Cardiac muscle cell (in vitro differentiated cells and primary cell): ENCODE measurements around the gene SGO1. TPM values are rescaled to one million over a fixed set of nuclear protein-coding genes. Genes with fewer than 3 reads are reported as not detected.

Experiments
- DNase-seq, 2 donors: peaks; one replicate each; pipeline versions ENCODE4 v3.0.0 to v3.0.0-alpha.2; 2010 to 2017; ENCODE audit warnings: low read depth in 1 of 2, low spot score in 1 of 2
- H3K27ac ChIP-seq: fragments of 200-600 bp; sonication (generic); 2 replicates; pipeline ENCODE4 v1.5.1; 2016
- H3K27me3 ChIP-seq: fragments of 200-600 bp; sonication (generic); 2 replicates; pipeline ENCODE4 v1.6.0; 2016; ENCODE audit warnings: control low read depth
- H3K36me3 ChIP-seq: fragments of 200-600 bp; sonication (generic); 2 replicates; pipeline ENCODE4 v1.5.1; 2016; ENCODE audit warnings: control low read depth
- H3K4me1 ChIP-seq: fragments of 200-600 bp; sonication (generic); 2 replicates; pipeline ENCODE4 v1.8.1; 2017; ENCODE audit warnings: low read depth, mild to moderate bottlenecking, mixed run types
- H3K4me3 ChIP-seq: fragments of 200-600 bp; sonication (generic); 2 replicates; pipeline ENCODE4 v1.5.1; 2016; ENCODE audit warnings: mild to moderate bottlenecking
- H3K9me3 ChIP-seq: fragments of 200-600 bp; sonication (generic); 2 replicates; pipeline ENCODE4 v1.5.1; 2017; ENCODE audit warnings: low read depth, mild to moderate bottlenecking, control low read depth
- CTCF ChIP-seq: IDR thresholded peaks from 2 replicates; pipeline ENCODE4 v1.5.1; 2012; ENCODE audit warnings: low read depth, mild to moderate bottlenecking, low read length
- polyA plus RNA-seq: library from polyadenylated mRNA; unstranded; fragments of >200 nt; fragmentation: Nextera tagmentation; extraction: Ambion mirVana; gene quantifications from 2 replicates; pipeline ENCODE4 v1.2.1, GENCODE V29; 2016
- total RNA-seq: library from RNA; depleted of rRNA; stranded (reverse); fragments of >200 nt; gene quantifications from 2 replicates; pipeline ENCODE4 v1.2.3, GENCODE V29; 2016

Gene SGO1
- total and polyA plus RNA-seq, 2 experiments from 2014 or later, result 10.1 to 11.4 TPM

DNA sequence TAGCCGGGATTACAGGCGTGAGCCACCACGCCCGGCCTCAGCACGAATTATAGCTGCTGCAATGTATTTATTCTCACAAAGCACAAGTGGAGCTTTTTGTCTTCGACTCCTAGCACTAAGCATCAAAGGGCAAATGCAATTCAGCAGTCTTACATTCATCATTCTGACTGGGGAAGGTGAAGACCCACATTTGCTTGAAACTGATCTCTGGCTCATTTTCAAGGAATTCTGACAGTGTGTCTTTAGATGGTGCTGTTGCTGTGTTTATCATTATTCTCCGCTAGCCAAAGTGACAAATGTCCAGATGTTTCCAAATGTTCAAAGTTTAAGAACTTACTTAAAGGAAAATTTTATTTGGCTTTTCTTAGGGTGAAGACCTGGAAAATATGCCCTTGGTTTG, 55.9 kb downstream of the SGO1 start:
- no peak overlapping the region for H3K27ac ChIP-seq
- no peak for TF ChIP-seq CTCF
- no peak overlapping the region for H3K4me3 ChIP-seq
- no peaks in the 10 kb centered on the region for H3K4me1 ChIP-seq
- no peak for DNase-seq
- H3K9me3 ChIP-seq, result no peaks in the 10 kb centered on the region
- no peaks in the 10 kb centered on the region for H3K27me3 ChIP-seq
- peaks cover 11% of the 10 kb centered on the region for H3K36me3 ChIP-seq

DNA sequence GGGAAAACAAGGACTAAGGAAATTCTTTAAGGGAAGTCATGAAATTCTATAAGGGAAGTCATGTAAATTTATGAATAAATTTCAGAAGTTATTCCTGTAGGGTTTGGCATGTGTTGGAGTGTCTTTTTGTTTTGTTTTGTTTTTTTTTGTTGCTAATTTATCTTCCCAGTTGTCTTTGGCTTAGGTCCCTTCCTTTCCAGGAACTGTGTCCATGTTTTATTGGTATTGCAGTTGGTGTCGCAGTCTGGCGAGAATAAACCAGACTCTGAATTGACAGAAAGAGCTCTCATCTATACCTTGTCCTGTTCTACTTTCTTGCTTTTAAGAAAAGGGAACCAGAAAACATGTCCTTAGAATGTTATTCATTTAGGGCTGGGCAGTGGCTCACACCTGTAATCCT, 57.6 kb downstream of the SGO1 start:
- no peak for TF ChIP-seq CTCF
- Histone ChIP-seq H3K27ac (no peak overlapping the region), H3K36me3 (peaks cover 15% of the 10 kb centered on the region), H3K4me3 (no peak overlapping the region), H3K27me3 (no peaks in the 10 kb centered on the region), H3K4me1 (no peaks in the 10 kb centered on the region), H3K9me3 (no peaks in the 10 kb centered on the region)
- DNase-seq, result no peak

GRCh38 chr3:20125897-20126296, 60.1 kb downstream of the SGO1 start:
- no peak overlapping the region for H3K4me3 ChIP-seq
- no peaks in the 10 kb centered on the region for H3K4me1 ChIP-seq
- no peak for TF ChIP-seq CTCF
- peaks cover 15% of the 10 kb centered on the region for H3K36me3 ChIP-seq
- DNase-seq, result no peak
- H3K9me3 ChIP-seq, result no peaks in the 10 kb centered on the region
- H3K27me3 ChIP-seq, result no peaks in the 10 kb centered on the region
- no peak overlapping the region for H3K27ac ChIP-seq

- H3K9me3 ChIP-seq, result no peaks in the 10 kb centered on the region
- H3K36me3 ChIP-seq, result peaks cover 15% of the 10 kb centered on the region
- H3K4me1 ChIP-seq, result no peaks in the 10 kb centered on the region
- no peak for TF ChIP-seq CTCF
- H3K4me3 ChIP-seq, result no peak overlapping the region
- no peak overlapping the region for H3K27ac ChIP-seq
- DNase-seq, result no peak
- no peaks in the 10 kb centered on the region for H3K27me3 ChIP-seq
Observed at GRCh38 chr3:20125289-20125688, 60.7 kb downstream of the SGO1 start.

DNA sequence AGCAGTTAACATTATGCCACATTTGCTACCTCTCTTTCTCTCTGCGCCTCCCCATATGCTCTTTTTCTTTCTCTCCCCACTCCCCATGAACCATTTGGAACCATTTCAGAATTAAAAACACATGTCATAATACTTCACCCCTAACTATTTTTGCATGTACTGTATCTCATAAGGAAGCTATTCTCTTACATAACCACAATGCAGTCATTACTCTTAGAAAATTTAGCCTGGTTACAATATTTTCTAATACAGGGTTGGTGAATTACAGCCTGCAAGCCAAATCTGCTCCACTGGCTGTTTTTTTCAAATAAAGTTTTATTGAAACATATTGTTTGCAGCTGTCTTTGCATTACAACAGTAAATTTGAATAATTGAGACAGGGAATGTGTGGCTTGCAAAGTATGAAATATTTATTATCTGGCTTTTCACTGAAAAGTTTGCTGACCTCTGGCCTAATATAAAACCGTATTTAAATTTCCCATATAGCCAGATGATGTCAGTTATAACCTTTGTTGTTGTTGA, 62.8 kb downstream of the SGO1 start:
- TF ChIP-seq CTCF, result no peak
- H3K4me3 ChIP-seq, result no peak overlapping the region
- no peaks in the 10 kb centered on the region for H3K4me1 ChIP-seq
- H3K27ac ChIP-seq, result no peak overlapping the region
- no peaks in the 10 kb centered on the region for H3K9me3 ChIP-seq
- no peaks in the 10 kb centered on the region for H3K27me3 ChIP-seq
- no peak for DNase-seq
- H3K36me3 ChIP-seq, result peaks cover 15% of the 10 kb centered on the region

GRCh38 chr3:20121088-20121487, 64.9 kb downstream of the SGO1 start:
- Histone ChIP-seq H3K4me1 (no peaks in the 10 kb centered on the region), H3K9me3 (no peaks in the 10 kb centered on the region), H3K4me3 (no peak overlapping the region), H3K27ac (no peak overlapping the region), H3K27me3 (no peaks in the 10 kb centered on the region), H3K36me3 (peaks cover 7% of the 10 kb centered on the region)
- DNase-seq, result no peak
- no peak for TF ChIP-seq CTCF
